SKM-1 treated with dmso at 0.1 percent for 144 hours (cell line): ENCODE measurements around the gene STRIP2.

Source experiments
- DNase-seq: peaks from one replicate; lab custom pipeline; 2025; ENCODE audit not compliant: unreplicated experiment; lab: John Stamatoyannopoulos, UW

The STRIP2 gene

GRCh38 chr7:129482781-129483180, 48.5 kb downstream of the STRIP2 start:
- no peak for DNase-seq

GRCh38 chr7:129489491-129489890, 55.3 kb downstream of the STRIP2 start:
- no peak for DNase-seq

GRCh38 chr7:129492391-129492790, 58.2 kb downstream of the STRIP2 start:
- DNase-seq: no peak

GRCh38 chr7:129493555-129493954, 59.3 kb downstream of the STRIP2 start:
- no peak for DNase-seq

DNA sequence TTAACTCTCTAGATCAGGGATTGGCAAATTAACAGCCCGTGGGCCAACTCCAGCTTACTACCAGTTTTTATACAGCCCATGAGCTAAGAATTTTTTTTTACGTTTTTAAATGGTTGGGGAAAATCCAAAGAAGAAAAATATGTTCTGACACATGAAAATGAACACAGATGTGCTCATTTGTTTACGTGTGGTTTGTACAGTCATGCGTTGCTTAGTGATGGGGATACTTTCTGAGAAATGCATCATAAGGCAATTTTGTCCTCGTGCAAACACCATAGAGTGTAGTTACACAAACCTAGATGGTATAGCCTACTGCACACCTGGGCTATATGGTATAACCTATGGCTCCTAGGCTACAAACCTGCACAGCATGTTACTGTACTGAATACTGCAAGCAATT, 59.8 kb downstream of the STRIP2 start:
- no peak for DNase-seq

- no peak for DNase-seq
Observed at GRCh38 chr7:129495987-129496386, 61.8 kb downstream of the STRIP2 start.

DNA sequence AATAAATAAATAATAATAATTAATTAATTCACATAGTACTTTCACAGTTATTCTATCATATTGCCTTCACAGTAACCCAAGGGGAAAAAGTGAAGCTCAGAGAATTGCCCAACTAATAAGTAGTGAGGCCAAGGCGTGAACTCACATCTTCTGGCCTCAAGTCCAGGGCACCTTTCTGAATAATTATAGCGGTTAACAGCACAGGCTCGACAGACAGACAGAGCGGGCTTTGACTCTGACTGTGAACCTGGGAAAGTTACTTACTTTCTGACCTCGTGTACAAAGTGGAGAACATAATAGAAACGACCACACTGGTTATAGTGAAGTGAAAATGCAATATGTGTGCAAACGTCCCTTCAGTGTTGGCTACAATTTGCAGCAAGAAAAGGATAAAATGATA, 62.4 kb downstream of the STRIP2 start:
- DNase-seq: no peak

GRCh38 chr7:129497156-129497555, 62.9 kb downstream of the STRIP2 start:
- no peak for DNase-seq

GRCh38 chr7:129498021-129498420, 63.8 kb downstream of the STRIP2 start:
- DNase-seq: no peak

GRCh38 chr7:129499999-129500398, 65.8 kb downstream of the STRIP2 start:
- no peak for DNase-seq

DNA sequence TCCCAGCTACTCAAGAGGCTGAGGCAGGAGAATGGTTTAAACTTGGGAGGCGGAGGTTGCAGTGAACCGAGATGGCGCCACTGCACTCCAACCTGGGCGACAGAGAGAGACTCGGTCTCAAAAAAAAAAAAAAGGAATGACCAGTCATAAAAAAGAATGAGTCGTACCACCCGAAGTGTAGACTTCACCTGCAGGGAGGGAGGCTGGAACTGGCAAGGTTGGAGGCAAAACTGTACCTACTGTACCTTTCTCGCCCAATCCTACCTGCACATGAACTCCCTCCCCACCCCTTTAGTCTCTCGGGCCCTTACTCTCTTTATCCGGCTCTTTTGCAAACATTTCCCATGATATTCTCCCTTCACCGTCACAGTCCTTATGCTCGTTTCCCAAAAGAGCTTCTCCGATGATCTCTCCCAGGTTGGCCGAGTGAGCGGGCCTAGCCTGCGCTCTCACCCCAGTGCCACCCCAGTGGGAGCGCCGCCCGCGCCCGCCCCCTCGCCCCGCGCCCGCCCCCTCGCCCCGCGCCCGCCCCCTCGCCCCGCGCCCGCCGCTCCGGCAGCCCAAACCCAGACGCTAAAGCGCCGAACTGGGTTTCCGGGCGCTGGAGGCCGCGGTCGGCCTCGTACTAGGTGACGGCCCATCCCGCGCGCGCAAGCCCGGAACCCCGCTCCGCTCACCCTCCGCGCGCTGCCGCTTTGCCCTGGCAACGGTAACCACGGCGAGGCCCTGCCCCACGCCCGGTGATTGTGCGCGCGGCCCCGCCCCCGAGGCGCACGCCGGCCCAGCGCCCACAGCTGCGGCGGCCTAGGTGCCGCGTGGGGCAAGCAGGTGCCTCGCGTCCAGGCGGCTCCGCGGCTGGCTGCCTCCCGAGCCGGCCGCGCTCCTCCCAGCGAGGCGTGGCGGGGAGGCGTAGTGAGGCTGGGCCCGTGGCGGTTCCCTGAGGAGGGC, 67.8 kb downstream of the STRIP2 start, which contains the start of gene SMKR1:
SMKR1 (plus strand) TSS at position 772 of the 948 bp plus-strand sequence. CDS start 294 bp downstream, outside the sequence.
- peak; percentile 34 for DNase-seq

DNA sequence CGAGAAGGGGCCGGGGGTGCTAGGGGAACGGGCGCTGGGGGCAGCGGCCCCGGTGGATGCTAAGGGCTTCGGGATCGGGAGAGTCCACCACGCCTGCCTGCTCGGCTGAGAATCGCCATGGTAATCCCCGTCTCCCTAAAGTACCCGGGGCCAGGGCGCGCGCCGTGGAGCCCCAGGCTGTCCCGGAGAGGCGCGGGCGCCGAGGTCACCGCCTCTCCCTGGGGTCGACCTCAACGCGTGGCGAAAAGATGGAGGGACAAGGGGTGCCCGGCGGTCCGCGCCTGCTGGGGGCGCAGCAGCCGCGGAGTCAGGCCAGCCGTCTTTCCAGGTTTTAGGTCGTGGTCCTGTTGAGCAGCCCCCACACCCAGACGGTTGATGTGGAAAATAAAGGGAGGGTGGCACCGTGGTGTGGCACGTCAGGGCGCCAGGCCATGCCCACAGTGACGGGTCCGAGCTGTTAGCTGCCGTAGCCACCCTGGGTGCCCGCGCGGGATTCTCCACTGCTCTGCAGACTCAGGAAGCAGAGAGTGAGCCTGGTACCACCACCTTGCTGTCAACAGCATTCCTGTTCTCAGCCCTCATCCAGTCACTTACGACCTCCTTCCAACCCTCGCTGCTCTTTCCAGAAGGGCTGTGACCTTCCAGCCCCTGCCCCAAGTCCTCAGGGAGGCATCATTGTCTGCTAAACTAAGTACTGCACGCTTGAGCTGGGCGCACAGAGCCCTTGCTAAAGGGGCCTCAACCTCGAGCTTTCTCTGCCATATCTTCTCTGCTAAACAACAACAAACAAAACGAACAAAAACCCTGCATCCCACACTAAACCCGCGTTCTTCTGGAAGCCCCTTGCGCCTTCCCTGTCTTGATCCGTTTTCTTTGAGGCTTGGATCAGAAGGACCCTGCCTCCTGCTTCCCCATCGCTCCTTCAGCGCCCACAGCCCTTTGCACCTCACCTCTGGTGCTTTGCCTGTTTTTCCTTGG, 68.8 kb downstream of the STRIP2 start:
- DNase-seq: no peak

GRCh38 chr7:129503725-129504124, 69.5 kb downstream of the STRIP2 start:
- DNase-seq: no peak

DNA sequence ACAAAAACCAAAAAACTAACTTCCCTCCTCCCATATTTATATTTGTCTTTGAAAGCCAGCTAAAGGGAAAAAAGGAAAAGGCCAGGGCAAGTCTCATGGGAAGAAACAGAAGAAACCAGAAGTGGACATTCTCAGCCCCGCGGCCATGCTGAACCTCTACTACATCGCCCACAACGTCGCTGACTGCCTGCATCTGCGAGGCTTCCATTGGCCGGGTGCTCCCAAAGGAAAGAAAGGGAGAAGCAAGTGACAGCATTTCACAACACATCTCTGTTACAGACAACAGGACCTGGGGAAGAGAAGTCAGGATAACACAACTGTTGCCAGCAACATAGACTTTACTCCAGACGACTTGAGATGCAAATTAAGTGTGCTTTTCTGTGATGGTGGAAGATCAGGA, 78.0 kb downstream of the STRIP2 start:
- no peak for DNase-seq

DNA sequence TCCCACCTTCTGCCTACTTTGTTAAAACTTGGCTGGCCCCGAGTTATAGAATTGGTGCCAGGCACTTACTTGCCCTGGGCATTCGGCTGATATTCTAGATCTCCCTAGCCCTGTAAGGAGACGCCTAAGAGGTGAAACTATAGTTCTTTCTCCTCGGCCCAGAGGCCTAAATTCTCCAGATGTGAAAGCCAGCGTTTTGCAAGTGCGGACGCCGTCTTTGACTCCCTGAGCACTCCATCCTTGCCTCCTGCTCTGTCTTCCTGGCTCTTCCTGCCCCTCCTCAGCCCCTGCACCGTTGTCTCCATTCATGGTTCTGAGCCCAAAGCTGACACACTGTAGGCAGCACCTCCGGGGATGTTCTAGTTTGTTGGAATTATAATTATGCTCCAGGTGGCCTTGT, 79.3 kb downstream of the STRIP2 start:
- DNase-seq: no peak

- DNase-seq: no peak
Observed at GRCh38 chr7:129514683-129515082, 80.5 kb downstream of the STRIP2 start.

DNA sequence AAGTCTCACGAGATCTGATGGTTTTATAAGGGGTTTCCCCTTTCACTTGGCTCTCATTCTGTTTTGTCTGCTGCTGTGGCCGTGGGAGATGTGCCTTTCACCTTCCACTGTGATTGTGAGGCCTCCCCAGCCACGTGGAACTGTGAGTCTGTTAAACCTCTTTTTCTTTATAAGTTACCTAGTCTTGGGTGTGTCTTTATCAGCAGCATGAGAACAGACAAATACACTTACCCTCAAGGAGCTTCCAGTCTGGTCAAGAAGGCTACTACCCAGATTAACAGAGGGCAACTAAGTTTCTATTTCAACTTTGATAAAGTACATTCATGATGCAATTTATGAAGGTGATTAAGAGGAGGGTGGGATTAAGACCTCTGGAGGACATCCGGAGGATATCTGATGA, 81.1 kb downstream of the STRIP2 start:
- DNase-seq: no peak

GRCh38 chr7:129517931-129518330, 83.7 kb downstream of the STRIP2 start:
- no peak for DNase-seq

DNA sequence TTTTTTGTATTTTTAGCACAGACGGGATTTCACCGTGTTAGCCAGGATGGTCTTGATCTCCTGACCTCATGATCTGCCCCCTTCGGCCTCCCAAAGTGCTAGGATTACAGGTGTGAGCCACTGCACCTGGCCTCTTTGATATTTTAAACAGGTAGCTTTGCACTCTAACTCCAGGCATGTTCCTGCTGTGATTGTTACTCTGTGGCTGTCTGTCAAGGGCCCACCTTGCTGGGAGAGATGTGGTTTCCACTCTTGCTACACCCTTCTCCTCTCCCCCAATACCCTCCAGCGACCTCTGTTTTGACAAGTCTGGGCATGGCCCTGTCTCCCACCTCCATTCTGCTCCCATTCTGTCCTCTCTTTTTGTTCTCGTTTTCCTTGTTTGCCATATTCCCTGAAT, 85.2 kb downstream of the STRIP2 start:
- DNase-seq: no peak

- no peak for DNase-seq
Observed at GRCh38 chr7:129522088-129522970, 88.1 kb downstream of the STRIP2 start.

DNA sequence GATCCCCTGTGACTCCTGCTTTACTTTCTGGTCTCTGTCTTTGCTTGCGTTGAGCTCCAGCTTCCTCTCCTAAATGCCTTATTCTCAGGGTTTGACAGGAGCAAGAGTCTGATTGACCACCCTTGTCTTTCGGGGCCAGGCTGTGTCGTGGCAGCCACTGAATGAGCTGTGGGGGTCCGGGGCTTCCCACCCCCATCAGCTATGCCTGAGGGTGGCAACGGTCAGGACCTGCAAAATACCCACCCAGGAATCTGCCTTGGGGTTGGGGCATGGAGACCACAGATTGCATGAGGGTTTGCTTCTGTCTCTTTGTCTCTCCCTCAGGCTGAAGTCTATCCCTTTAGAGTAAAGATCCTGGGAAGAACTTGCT, 88.7 kb downstream of the STRIP2 start:
- no peak for DNase-seq
